Sigmoid colon (tissue), 7 donors: ENCODE data around the gene LRFN2. TPM values are rescaled to one million over a fixed set of nuclear protein-coding genes. Genes with fewer than 3 reads are reported as not detected.

Experiments
- DNase-seq: peaks from one replicate; pipeline ENCODE4 v3.0.0-alpha.2; 2019
- H3K27ac ChIP-seq, 4 donors: fragments of 200-600 bp; sonication (generic); one replicate each; pipeline ENCODE4 v1.5.1; 2016 to 2019; ENCODE audit warnings: mild to moderate bottlenecking in 1 of 4
- H3K27me3 ChIP-seq, 3 donors: fragments of 200-600 bp; sonication (generic); one replicate each; pipeline ENCODE4 v1.5.1; 2019; ENCODE audit warnings: mild to moderate bottlenecking in 1 of 3
- H3K36me3 ChIP-seq, 4 donors: fragments of 200-600 bp; sonication (generic); one replicate each; pipeline ENCODE4 v1.5.1; 2016 to 2019
- H3K4me1 ChIP-seq, 4 donors: fragments of 200-600 bp; sonication (generic); one replicate each; pipeline ENCODE4 v1.5.1; 2017 to 2019
- H3K4me3 ChIP-seq, 4 donors: fragments of 200-600 bp; sonication (generic); one replicate each; pipeline ENCODE4 v1.5.1; 2017 to 2019; ENCODE audit warnings: mild to moderate bottlenecking in 2 of 4, moderate library complexity in 1 of 4
- H3K9me3 ChIP-seq, 4 donors: fragments of 200-600 bp in 3 of 4; sonication (generic) in 3 of 4; one replicate each; pipeline versions ENCODE4 v1.5.1 to v1.6.1; 2013 to 2019
- EP300 ChIP-seq, 4 donors: sonication (generic); formaldehyde crosslinking; IDR thresholded peaks; one replicate each; pipeline ENCODE4 v1.6.1; 2017; ENCODE audit warnings: antibody characterized with exemption in 4 of 4
- POLR2A ChIP-seq, 2 donors: fragments of 450-650 bp; IDR thresholded peaks; one replicate each; pipeline ENCODE4 v1.6.1; 2016; ENCODE audit warnings: antibody characterized with exemption in 2 of 2, mild to moderate bottlenecking in 2 of 2, moderate library complexity in 2 of 2
- POLR2AphosphoS5 ChIP-seq, 4 donors: sonication (generic); formaldehyde crosslinking; IDR thresholded peaks; one replicate each; pipeline ENCODE4 v1.6.1; 2017; ENCODE audit warnings: antibody characterized with exemption in 4 of 4
- WGBS, 2 donors: extraction: QIAGEN DNeasy Blood & Tissue Kit; methylation state at CpG; one replicate each; pipeline ENCODE4 v1.1.7; 2013; 5-methylcytosine and 5-hydroxymethylcytosine counted together
- intact Hi-C: fragments of 100-400 bp; cut with DNase I; formaldehyde crosslinking; loops from one replicate; pipeline ENCODE4 v1.15.1; 2023
- polyA plus RNA-seq, 3 donors: library from polyadenylated mRNA; stranded (reverse); fragments of 200-250 nt; gene quantifications; one replicate each; pipeline ENCODE4 v1.2.3, GENCODE V29; 2013
- total RNA-seq, 4 donors: library from RNA; depleted of rRNA; stranded (reverse); fragments of >200 nt; gene quantifications; one replicate each; pipeline ENCODE4 v1.1.0, GENCODE V29; 2016
- TF ChIP-seq, protein P1 (sequence below), 4 experiments: fragments of 450-650 bp in 3 of 4; fragments of 200-600 bp in 1 of 4; IDR thresholded peaks; one replicate each; pipeline ENCODE4 v1.5.1; 2016 to 2019; ENCODE audit warnings: antibody characterized with exemption in 4 of 4, mild to moderate bottlenecking in 3 of 4, moderate library complexity in 2 of 4
- donor health status: healthy with polysubstance abuse.
- donor health status: Bipolar disorder and iron deficiency.
- donor health status: healthy.

LRFN2 gene
- total and polyA plus RNA-seq, 7 donors = 0.10 to 0.60 (median 0.49) TPM; not detected in 4

DNA sequence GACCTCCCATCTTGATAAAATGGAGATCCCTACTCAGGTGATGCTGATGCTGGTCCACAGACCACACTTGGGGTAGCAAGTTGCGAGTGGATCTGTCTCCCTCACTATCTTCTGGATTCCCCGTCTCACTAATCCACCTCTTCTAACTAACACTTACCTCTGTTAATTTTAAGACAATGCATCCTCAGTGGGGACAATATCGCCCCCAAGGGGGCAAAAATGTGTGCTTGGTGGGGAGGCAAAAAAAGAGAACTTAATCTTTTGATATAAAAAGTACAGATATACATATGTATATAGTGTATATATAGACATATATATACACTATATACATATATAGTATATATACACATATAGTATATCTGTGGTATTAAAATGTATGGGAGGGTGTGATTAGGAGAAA, 4.3 kb downstream of the LRFN2 start:
- peaks cover 0 to 40% (median 30%) of the 10 kb centered on the region in 3 donors for H3K27me3 ChIP-seq
- intact Hi-C loops = loop anchor here (10.0 kb wide), 1 partner anchor 598 kb away; no protein-coding TSS in a partner anchor
- H3K27ac ChIP-seq = no peak overlapping the region
- H3K9me3 ChIP-seq = no peaks in the 10 kb centered on the region
- H3K4me3 ChIP-seq = no peak overlapping the region
- H3K4me1 ChIP-seq = peaks cover 0 to 17% (median 15%) of the 10 kb centered on the region in 4 donors
- H3K36me3 ChIP-seq = no peaks in the 10 kb centered on the region
- DNase-seq = no peak
- TF ChIP-seq, protein P1, sequence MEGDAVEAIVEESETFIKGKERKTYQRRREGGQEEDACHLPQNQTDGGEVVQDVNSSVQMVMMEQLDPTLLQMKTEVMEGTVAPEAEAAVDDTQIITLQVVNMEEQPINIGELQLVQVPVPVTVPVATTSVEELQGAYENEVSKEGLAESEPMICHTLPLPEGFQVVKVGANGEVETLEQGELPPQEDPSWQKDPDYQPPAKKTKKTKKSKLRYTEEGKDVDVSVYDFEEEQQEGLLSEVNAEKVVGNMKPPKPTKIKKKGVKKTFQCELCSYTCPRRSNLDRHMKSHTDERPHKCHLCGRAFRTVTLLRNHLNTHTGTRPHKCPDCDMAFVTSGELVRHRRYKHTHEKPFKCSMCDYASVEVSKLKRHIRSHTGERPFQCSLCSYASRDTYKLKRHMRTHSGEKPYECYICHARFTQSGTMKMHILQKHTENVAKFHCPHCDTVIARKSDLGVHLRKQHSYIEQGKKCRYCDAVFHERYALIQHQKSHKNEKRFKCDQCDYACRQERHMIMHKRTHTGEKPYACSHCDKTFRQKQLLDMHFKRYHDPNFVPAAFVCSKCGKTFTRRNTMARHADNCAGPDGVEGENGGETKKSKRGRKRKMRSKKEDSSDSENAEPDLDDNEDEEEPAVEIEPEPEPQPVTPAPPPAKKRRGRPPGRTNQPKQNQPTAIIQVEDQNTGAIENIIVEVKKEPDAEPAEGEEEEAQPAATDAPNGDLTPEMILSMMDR (IDR thresholded peaks at IDR 0.05) = no peak
- TF ChIP-seq EP300 (IDR thresholded peaks at IDR 0.05) (no peak), POLR2A (IDR thresholded peaks at IDR 0.05) (no peak), POLR2AphosphoS5 (IDR thresholded peaks at IDR 0.05) (no peak)
- 76 to 84% methylated on average over 3 of the region's 3 CpGs for WGBS, 2 donors

DNA sequence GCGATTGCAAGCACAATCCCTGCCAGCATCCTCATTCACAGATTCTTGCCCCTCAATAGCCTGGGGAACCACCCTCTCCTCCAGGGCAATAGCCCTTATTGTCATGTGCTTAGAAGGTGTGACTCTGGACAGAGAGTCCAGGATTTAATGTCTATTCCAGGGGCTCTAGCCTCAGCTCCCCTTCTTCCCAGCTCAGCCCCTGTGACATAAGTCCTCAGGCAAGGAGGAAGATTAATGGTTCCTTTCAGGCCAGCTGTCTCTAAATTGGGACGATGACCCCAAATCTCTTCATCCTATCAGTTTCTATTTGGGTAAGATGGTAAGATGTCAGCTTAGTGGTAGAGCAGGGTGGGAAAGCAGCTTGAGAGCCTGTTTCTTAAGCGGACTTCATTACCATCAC, 8.1 kb downstream of the LRFN2 start:
- DNase-seq = no peak
- Histone ChIP-seq H3K9me3 (no peaks in the 10 kb centered on the region), H3K4me3 (no peak overlapping the region), H3K27me3 (peaks cover 0 to 9% (median 6%) of the 10 kb centered on the region in 3 donors), H3K27ac (no peak overlapping the region), H3K4me1 (no peaks in the 10 kb centered on the region), H3K36me3 (no peaks in the 10 kb centered on the region)
- TF ChIP-seq, protein P1 (IDR thresholded peaks at IDR 0.05) = no peak
- TF ChIP-seq EP300 (IDR thresholded peaks at IDR 0.05) (no peak), POLR2A (IDR thresholded peaks at IDR 0.05) (no peak), POLR2AphosphoS5 (IDR thresholded peaks at IDR 0.05) (no peak)
- WGBS, 2 donors = 94 to 95% methylated on average over 3 of the region's 3 CpGs
- intact Hi-C loops = no loop called here

DNA sequence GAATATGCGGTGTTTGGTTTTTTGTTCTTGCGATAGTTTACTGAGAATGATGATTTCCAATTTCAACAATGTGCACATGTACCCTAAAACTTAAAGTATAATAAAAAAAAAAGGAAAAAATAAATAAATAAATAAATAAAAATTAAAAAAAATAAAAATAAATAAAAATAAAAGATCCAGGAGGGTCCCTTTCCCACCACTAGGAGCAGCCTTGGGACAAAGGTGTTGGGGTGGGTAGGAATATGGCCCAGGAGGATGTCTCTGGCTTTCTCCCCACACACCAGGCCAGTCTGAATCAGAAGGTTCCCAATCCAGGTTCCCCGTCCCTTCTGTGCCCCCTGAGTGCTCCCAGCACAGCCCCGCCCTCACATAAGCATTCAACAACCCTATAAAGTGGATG, 9.5 kb downstream of the LRFN2 start:
- intact Hi-C loops = no loop called here
- Histone ChIP-seq H3K27me3 (no peaks in the 10 kb centered on the region), H3K27ac (no peak overlapping the region), H3K4me3 (no peak overlapping the region), H3K9me3 (no peaks in the 10 kb centered on the region), H3K4me1 (no peaks in the 10 kb centered on the region), H3K36me3 (no peaks in the 10 kb centered on the region)
- DNase-seq = no peak
- TF ChIP-seq POLR2A (IDR thresholded peaks at IDR 0.05) = no peak
- TF ChIP-seq POLR2AphosphoS5 (IDR thresholded peaks at IDR 0.05) = no peak
- TF ChIP-seq EP300 (IDR thresholded peaks at IDR 0.05) = no peak
- TF ChIP-seq, protein P1 (IDR thresholded peaks at IDR 0.05) = no peak
- 90 to 92% methylated on average over 4 of the region's 4 CpGs for WGBS, 2 donors

DNA sequence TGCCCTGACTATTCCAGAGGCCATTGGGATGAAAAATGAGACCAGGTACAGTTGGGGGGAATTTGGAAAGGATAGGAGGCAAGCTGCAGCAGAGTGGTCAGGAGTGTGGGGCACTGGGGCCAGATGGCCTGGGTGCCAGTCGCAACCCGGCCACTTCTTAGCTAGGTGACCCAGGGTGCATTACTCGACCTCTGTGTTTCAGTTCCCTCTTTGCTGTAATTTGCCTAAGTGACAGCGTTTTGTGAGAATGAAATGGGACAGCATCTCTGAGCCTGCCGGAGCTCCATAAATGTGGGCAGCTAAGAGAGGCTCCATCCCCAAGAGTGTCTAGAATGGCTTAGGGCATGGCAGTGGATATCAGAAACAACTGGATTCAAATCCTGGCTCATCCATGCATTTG, 13.9 kb downstream of the LRFN2 start:
- intact Hi-C loops = no loop called here
- no peak overlapping the region for H3K4me3 ChIP-seq
- no peaks in the 10 kb centered on the region for H3K36me3 ChIP-seq
- WGBS, 2 donors = 73 to 87% methylated on average over 5 of the region's 5 CpGs
- H3K27ac ChIP-seq = no peak overlapping the region
- no peaks in the 10 kb centered on the region for H3K27me3 ChIP-seq
- no peaks in the 10 kb centered on the region for H3K9me3 ChIP-seq
- no peak for DNase-seq
- no peaks in the 10 kb centered on the region for H3K4me1 ChIP-seq
- TF ChIP-seq, protein P1 (IDR thresholded peaks at IDR 0.05) = no peak
- TF ChIP-seq EP300 (IDR thresholded peaks at IDR 0.05) = no peak
